Smooth muscle cell (in vitro differentiated cells): ENCODE results near the gene LIPH. TPM values are rescaled to one million over a fixed set of nuclear protein-coding genes. Genes with fewer than 3 reads are reported as not detected.
A peak's percentile ranks its signal among the peaks of the same experiment; 100 is the strongest.

Source experiments
- DNase-seq: peaks from one replicate; lab custom pipeline; 2025; ENCODE audit not compliant: unreplicated experiment; lab: John Stamatoyannopoulos, UW
- H2AFZ ChIP-seq: fragments of 200-600 bp; sonication (generic); 2 replicates; pipeline ENCODE4 v1.6.0; 2016; ENCODE audit warnings: antibody characterized with exemption, low read depth, mild to moderate bottlenecking
- H3F3A ChIP-seq: fragments of 200-600 bp; sonication (generic); 2 replicates; pipeline ENCODE4 v1.6.0; 2017; ENCODE audit warnings: antibody characterized with exemption, low read depth
- H3K27ac ChIP-seq: fragments of 200-600 bp; sonication (generic); 2 replicates; pipeline ENCODE4 v1.5.1; 2016; ENCODE audit warnings: low read depth, mild to moderate bottlenecking
- H3K27me3 ChIP-seq: fragments of 200-600 bp; sonication (generic); 2 replicates; pipeline ENCODE4 v1.6.1; 2016; ENCODE audit warnings: low read depth, mild to moderate bottlenecking
- H3K36me3 ChIP-seq: fragments of 200-600 bp; sonication (generic); 2 replicates; pipeline ENCODE4 v1.5.1; 2016; ENCODE audit warnings: low read depth
- H3K4me1 ChIP-seq: fragments of 200-600 bp; sonication (generic); 2 replicates; pipeline ENCODE4 v1.5.1; 2016; ENCODE audit warnings: low read depth
- H3K4me2 ChIP-seq: fragments of 200-600 bp; sonication (generic); 2 replicates; pipeline ENCODE4 v1.6.0; 2016; ENCODE audit warnings: mild to moderate bottlenecking
- H3K4me3 ChIP-seq: fragments of 200-600 bp; sonication (generic); 2 replicates; pipeline ENCODE4 v1.5.1; 2016; ENCODE audit warnings: mild to moderate bottlenecking
- H3K79me2 ChIP-seq: fragments of 200-600 bp; sonication (generic); 2 replicates; pipeline ENCODE4 v1.6.0; 2016; ENCODE audit warnings: low read depth, mild to moderate bottlenecking
- H3K9ac ChIP-seq: fragments of 200-600 bp; sonication (generic); 2 replicates; pipeline ENCODE4 v1.6.0; 2016; ENCODE audit warnings: low read depth
- H3K9me3 ChIP-seq: fragments of 200-600 bp; sonication (generic); replicated peaks from 2 replicates; pipeline ENCODE4 v1.5.1; 2016; ENCODE audit warnings: low read depth
- H4K20me1 ChIP-seq: fragments of 200-600 bp; sonication (generic); 2 replicates; pipeline ENCODE4 v1.6.0; 2016; ENCODE audit warnings: low read depth
- WGBS: methylation state at CpG from one replicate; pipeline ENCODE4 v1.1.7; 2016; ENCODE audit warnings: low lambda C conversion rate; 5-methylcytosine and 5-hydroxymethylcytosine counted together
- polyA plus RNA-seq: library from polyadenylated mRNA; unstranded; fragments of >200 nt; fragmentation: Nextera tagmentation; extraction: Ambion mirVana; gene quantifications from 2 replicates; pipeline ENCODE4 v1.2.1, GENCODE V29; 2016
- total RNA-seq: library from RNA; depleted of rRNA; stranded (reverse); fragments of >200 nt; gene quantifications from 2 replicates; pipeline ENCODE4 v1.2.3, GENCODE V29; 2014
- TF ChIP-seq, protein P1 (sequence below): fragments of 200-600 bp; sonication (generic); IDR thresholded peaks from 2 replicates; pipeline ENCODE4 v1.5.1; 2017; ENCODE audit warnings: borderline replicate concordance, mild to moderate bottlenecking, antibody characterized with exemption; ENCODE audit not compliant: insufficient read depth, poor library complexity, severe bottlenecking

The LIPH gene
- total RNA-seq, result 0.04 TPM in 1 of 2 replicates, not detected in the other
- 0.03 TPM in 1 of 2 replicates, not detected in the other for polyA plus RNA-seq

- peak within 1 kb of the TSS; percentile 26 for H2AFZ ChIP-seq
- H3K9ac ChIP-seq, result no peak within 1 kb of the TSS
- H3K9me3 ChIP-seq, result no peaks in the 10 kb centered on the region
- H4K20me1 ChIP-seq, result no peaks in the 10 kb centered on the region
- no peaks in the 10 kb centered on the region for H3F3A ChIP-seq
- H3K36me3 ChIP-seq, result no peaks in the 10 kb centered on the region
- TF ChIP-seq, protein P1, sequence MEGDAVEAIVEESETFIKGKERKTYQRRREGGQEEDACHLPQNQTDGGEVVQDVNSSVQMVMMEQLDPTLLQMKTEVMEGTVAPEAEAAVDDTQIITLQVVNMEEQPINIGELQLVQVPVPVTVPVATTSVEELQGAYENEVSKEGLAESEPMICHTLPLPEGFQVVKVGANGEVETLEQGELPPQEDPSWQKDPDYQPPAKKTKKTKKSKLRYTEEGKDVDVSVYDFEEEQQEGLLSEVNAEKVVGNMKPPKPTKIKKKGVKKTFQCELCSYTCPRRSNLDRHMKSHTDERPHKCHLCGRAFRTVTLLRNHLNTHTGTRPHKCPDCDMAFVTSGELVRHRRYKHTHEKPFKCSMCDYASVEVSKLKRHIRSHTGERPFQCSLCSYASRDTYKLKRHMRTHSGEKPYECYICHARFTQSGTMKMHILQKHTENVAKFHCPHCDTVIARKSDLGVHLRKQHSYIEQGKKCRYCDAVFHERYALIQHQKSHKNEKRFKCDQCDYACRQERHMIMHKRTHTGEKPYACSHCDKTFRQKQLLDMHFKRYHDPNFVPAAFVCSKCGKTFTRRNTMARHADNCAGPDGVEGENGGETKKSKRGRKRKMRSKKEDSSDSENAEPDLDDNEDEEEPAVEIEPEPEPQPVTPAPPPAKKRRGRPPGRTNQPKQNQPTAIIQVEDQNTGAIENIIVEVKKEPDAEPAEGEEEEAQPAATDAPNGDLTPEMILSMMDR, result no peak
- H3K4me2 ChIP-seq, result peak within 1 kb of the TSS; percentile 38
- 46% methylated on average over 6 of the region's 6 CpGs for WGBS
- no peaks in the 10 kb centered on the region for H3K4me1 ChIP-seq
- H3K79me2 ChIP-seq, result no peaks in the 10 kb centered on the region
- no peak for DNase-seq
- no peaks in the 10 kb centered on the region for H3K27me3 ChIP-seq
- H3K27ac ChIP-seq, result peak within 1 kb of the TSS; percentile 41
- H3K4me3 ChIP-seq, result peak within 1 kb of the TSS; percentile 36
Measured at GRCh38 chr3:185552358-185552877, at the start of gene LIPH. Gene LIPH (minus strand): TSS chr3:185552588. CDS start chr3:185552471, 117 bp downstream.

DNA sequence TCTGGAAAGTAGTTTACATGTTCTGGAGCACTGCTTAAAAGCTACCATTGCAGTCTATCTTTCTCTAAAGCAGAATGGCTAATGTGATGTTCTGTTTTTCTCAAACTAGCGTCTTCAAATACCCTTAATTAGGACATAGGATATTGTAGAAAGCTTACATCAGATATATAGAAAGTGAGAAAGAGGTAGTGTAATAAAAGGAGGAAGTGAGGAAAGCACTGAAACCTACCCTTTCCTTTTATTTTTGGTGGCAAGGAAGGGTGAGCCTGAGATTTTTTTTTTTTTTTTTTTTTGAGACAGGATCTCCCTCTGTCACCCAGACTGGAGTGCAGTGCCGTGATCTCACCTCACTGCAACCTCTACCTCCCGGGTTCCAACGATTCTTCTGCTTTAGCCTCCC lies 43.1 kb upstream of the LIPH start:
- no peaks in the 10 kb centered on the region for H3F3A ChIP-seq
- no peak overlapping the region for H3K4me3 ChIP-seq
- H4K20me1 ChIP-seq, result peaks cover 14% of the 10 kb centered on the region

GRCh38 chr3:185594073-185594472 lies 41.7 kb upstream of the LIPH start:
- Histone ChIP-seq H3F3A (no peaks in the 10 kb centered on the region), H3K36me3 (no peaks in the 10 kb centered on the region), H3K4me1 (no peaks in the 10 kb centered on the region), H3K4me3 (no peak overlapping the region), H3K9me3 (no peaks in the 10 kb centered on the region), H3K79me2 (peaks cover 19% of the 10 kb centered on the region), H3K27me3 (no peaks in the 10 kb centered on the region), H3K27ac (no peak overlapping the region), H4K20me1 (peaks cover 20% of the 10 kb centered on the region), H3K4me2 (no peak overlapping the region), H3K9ac (no peak overlapping the region), H2AFZ (no peak overlapping the region)
- no peak for DNase-seq
- 93% methylated on average over 3 of the region's 3 CpGs for WGBS
- TF ChIP-seq, protein P1, result no peak

More for the DNA sequence above, 43.1 kb upstream of the LIPH start:
- Histone ChIP-seq H3K27me3 (no peaks in the 10 kb centered on the region), H3K4me1 (no peaks in the 10 kb centered on the region), H3K79me2 (peaks cover 12% of the 10 kb centered on the region), H3K9me3 (no peaks in the 10 kb centered on the region), H3K36me3 (no peaks in the 10 kb centered on the region), H3K9ac (no peak overlapping the region), H3K4me2 (no peak overlapping the region), H2AFZ (no peak overlapping the region), H3K27ac (no peak overlapping the region)
- DNase-seq, result no peak
- 96% methylated on average over 4 of the region's 4 CpGs for WGBS
- TF ChIP-seq, protein P1, result no peak

- WGBS, result 6% methylated on average over 7 of the region's 7 CpGs
- H3K4me2 ChIP-seq, result peak overlapping the region; percentile 90
- no peaks in the 10 kb centered on the region for H3K9me3 ChIP-seq
- H3K27me3 ChIP-seq, result no peaks in the 10 kb centered on the region
- H2AFZ ChIP-seq, result peak overlapping the region; percentile 78
- H3K27ac ChIP-seq, result peak overlapping the region; percentile 97
- DNase-seq, result no peak
- H3K79me2 ChIP-seq, result peaks cover 26% of the 10 kb centered on the region
- H4K20me1 ChIP-seq, result peaks cover 15% of the 10 kb centered on the region
- TF ChIP-seq, protein P1, result no peak
- no peaks in the 10 kb centered on the region for H3K36me3 ChIP-seq
- peak overlapping the region; percentile 98 for H3K9ac ChIP-seq
- H3K4me1 ChIP-seq, result peaks cover 3% of the 10 kb centered on the region
- H3K4me3 ChIP-seq, result peak overlapping the region; percentile 84
- H3F3A ChIP-seq, result no peaks in the 10 kb centered on the region
Measured at GRCh38 chr3:185586686-185587039, 34.3 kb upstream of the LIPH start.
